Esophagus squamous epithelium (tissue), 5 donors: ENCODE measurements around the gene FPGT. TPM values are rescaled to one million over a fixed set of nuclear protein-coding genes. Genes with fewer than 3 reads are reported as not detected.

Source experiments
- DNase-seq: peaks from one replicate; lab custom pipeline; 2025; lab: John Stamatoyannopoulos, UW
- H3K27ac ChIP-seq, 4 donors: fragments of 200-600 bp; sonication (generic); one replicate each; pipeline ENCODE4 v1.5.1; 2016 to 2019; ENCODE audit warnings: mild to moderate bottlenecking in 1 of 4
- H3K27me3 ChIP-seq, 4 donors: fragments of 200-600 bp; sonication (generic); 1 replicate in 3 of 4; 2 replicates in 1 of 4; pipeline versions ENCODE4 v1.5.1 to v1.6.0; 2017 to 2021; ENCODE audit warnings: antibody characterized with exemption in 1 of 4
- H3K36me3 ChIP-seq, 3 donors: fragments of 200-600 bp; sonication (generic); one replicate each; pipeline ENCODE4 v1.5.1; 2016 to 2019
- H3K4me1 ChIP-seq, 3 donors: fragments of 200-600 bp; sonication (generic); one replicate each; pipeline ENCODE4 v1.5.1; 2017 to 2019
- H3K4me3 ChIP-seq, 4 donors: fragments of 200-600 bp; sonication (generic); 1 replicate in 3 of 4; 2 replicates in 1 of 4; pipeline ENCODE4 v1.5.1; 2016 to 2019; ENCODE audit warnings: mild to moderate bottlenecking in 2 of 4, moderate library complexity in 1 of 4
- H3K9me3 ChIP-seq, 3 donors: fragments of 200-600 bp; sonication (generic); one replicate each; pipeline ENCODE4 v1.5.1; 2016 to 2019
- CTCF ChIP-seq, 6 experiments: fragments of 450-650 bp in 4 of 6; fragments of 200-600 bp in 2 of 6; sonication (generic) in 2 of 6; IDR thresholded peaks; one replicate each; pipeline ENCODE4 v1.5.1; 2016 to 2019; ENCODE audit warnings: antibody characterized with exemption in 6 of 6, mild to moderate bottlenecking in 4 of 6, moderate library complexity in 4 of 6
- POLR2A ChIP-seq, 4 donors: fragments of 450-650 bp; IDR thresholded peaks; one replicate each; pipeline ENCODE4 v1.6.1; 2017; ENCODE audit warnings: antibody characterized with exemption in 4 of 4, mild to moderate bottlenecking in 4 of 4, moderate library complexity in 3 of 4
- WGBS, 2 donors: methylation state at CpG; one replicate each; pipeline ENCODE4 v1.1.5; 2018; 5-methylcytosine and 5-hydroxymethylcytosine counted together
- intact Hi-C: fragments of 100-400 bp; cut with DNase I; formaldehyde crosslinking; loops from one replicate; pipeline ENCODE4 v1.15.0; 2022
- total RNA-seq, 4 donors: library from RNA; depleted of rRNA; stranded (reverse); fragments of >200 nt; gene quantifications; one replicate each; pipeline ENCODE4 v1.1.0, GENCODE V29; 2016
- donor health status: DM: yes; HTN: yes; CAD: no.

FPGT gene
- total RNA-seq, 4 donors from 2014 or later, result 9.6 to 20.8 (median 14.6) TPM

- WGBS, 2 donors, result 23 to 27% methylated on average over 2 of the region's 2 CpGs
- TF ChIP-seq CTCF (IDR thresholded peaks at IDR 0.05) (no peak), POLR2A (IDR thresholded peaks at IDR 0.05) (no peak)
- DNase-seq, result no peak
- no peak overlapping the region for H3K27ac ChIP-seq
- intact Hi-C loops, result no loop called here
- no peaks in the 10 kb centered on the region for H3K36me3 ChIP-seq
- no peaks in the 10 kb centered on the region for H3K9me3 ChIP-seq
- peaks cover 0 to 10% (median 0%) of the 10 kb centered on the region in 3 donors for H3K4me1 ChIP-seq
- no peaks in the 10 kb centered on the region for H3K27me3 ChIP-seq
- H3K4me3 ChIP-seq, result no peak overlapping the region
These were observed 4.1 kb upstream of the FPGT start for GRCh38 chr1:74193908-74194307.

GRCh38 chr1:74195339-74195738 is 2.7 kb upstream of the FPGT start:
- H3K27ac ChIP-seq, result no peak overlapping the region

GRCh38 chr1:74197255-74197654 is 787 bp upstream of the FPGT start:
- peaks cover 0 to 20% (median 0%) of the 10 kb centered on the region in 3 donors for H3K4me1 ChIP-seq
- no peak for TF ChIP-seq CTCF (IDR thresholded peaks at IDR 0.05)
- no peak for TF ChIP-seq POLR2A (IDR thresholded peaks at IDR 0.05)
- H3K27me3 ChIP-seq, result no peaks in the 10 kb centered on the region
- H3K4me3 ChIP-seq, result peak overlapping the region; percentile 43 to 78 (median 68)
- no peak for DNase-seq
- intact Hi-C loops, result no loop called here
- peak overlapping the region in 3 of 4 donors; percentile 89 to 92 (median 89) for H3K27ac ChIP-seq
- H3K36me3 ChIP-seq, result peaks cover 0 to 25% (median 0%) of the 10 kb centered on the region in 3 donors
- no peaks in the 10 kb centered on the region for H3K9me3 ChIP-seq
- WGBS, 2 donors, result 68 to 73% methylated on average over 5 of the region's 5 CpGs

More at GRCh38 chr1:74195339-74195738, 2.7 kb upstream of the FPGT start:
- no peak for DNase-seq
- TF ChIP-seq POLR2A (IDR thresholded peaks at IDR 0.05) (no peak), CTCF (IDR thresholded peaks at IDR 0.05) (no peak)
- no peak overlapping the region for H3K4me3 ChIP-seq
- no peaks in the 10 kb centered on the region for H3K27me3 ChIP-seq
- no peaks in the 10 kb centered on the region for H3K9me3 ChIP-seq
- intact Hi-C loops, result no loop called here
- H3K36me3 ChIP-seq, result peaks cover 0 to 7% (median 0%) of the 10 kb centered on the region in 3 donors
- H3K4me1 ChIP-seq, result peaks cover 0 to 20% (median 0%) of the 10 kb centered on the region in 3 donors

GRCh38 chr1:74199504-74199903 is 1.5 kb downstream of the FPGT start:
- H3K9me3 ChIP-seq, result no peaks in the 10 kb centered on the region
- H3K4me1 ChIP-seq, result peaks cover 0 to 20% (median 0%) of the 10 kb centered on the region in 3 donors
- H3K4me3 ChIP-seq, result peak overlapping the region in 1 of 4 donors; percentile 76
- TF ChIP-seq POLR2A (IDR thresholded peaks at IDR 0.05), result no peak
- TF ChIP-seq CTCF (IDR thresholded peaks at IDR 0.05), result no peak
- no peaks in the 10 kb centered on the region for H3K27me3 ChIP-seq
- H3K36me3 ChIP-seq, result peaks cover 0 to 42% (median 0%) of the 10 kb centered on the region in 3 donors
- no peak for DNase-seq
- intact Hi-C loops, result no loop called here
- H3K27ac ChIP-seq, result no peak overlapping the region
- WGBS, 2 donors, result 72 to 81% methylated on average over 5 of the region's 5 CpGs

GRCh38 chr1:74205266-74205665 is 7.2 kb downstream of the FPGT start:
- Histone ChIP-seq H3K4me3 (no peak overlapping the region), H3K36me3 (peaks cover 0 to 80% (median 6%) of the 10 kb centered on the region in 3 donors), H3K27ac (no peak overlapping the region), H3K9me3 (no peaks in the 10 kb centered on the region), H3K27me3 (no peaks in the 10 kb centered on the region), H3K4me1 (no peaks in the 10 kb centered on the region)
- TF ChIP-seq POLR2A (IDR thresholded peaks at IDR 0.05) (no peak), CTCF (IDR thresholded peaks at IDR 0.05) (no peak)
- WGBS, 2 donors, result 71 to 82% methylated on average over 2 of the region's 2 CpGs
- DNase-seq, result no peak
- intact Hi-C loops, result no loop called here
